Transverse colon (tissue), 4 donors: ENCODE results near the gene SH3TC2. TPM values are rescaled to one million over a fixed set of nuclear protein-coding genes. Genes with fewer than 3 reads are reported as not detected.

ENCODE experiments used
- DNase-seq: peaks from one replicate; pipeline ENCODE4 v3.0.0-alpha.2; 2019
- H3K27ac ChIP-seq, 4 donors: fragments of 200-600 bp; sonication (generic); 2 replicates each; pipeline ENCODE4 v1.5.1; 2016 to 2018; ENCODE audit warnings: inconsistent platforms in 4 of 4
- H3K27me3 ChIP-seq: fragments of 200-600 bp; sonication (generic); 2 replicates; pipeline ENCODE4 v1.5.1; 2017; ENCODE audit warnings: inconsistent platforms
- H3K36me3 ChIP-seq, 4 donors: fragments of 200-600 bp; sonication (generic); 2 replicates each; pipeline ENCODE4 v1.5.1; 2017 to 2019; ENCODE audit warnings: inconsistent platforms in 4 of 4
- H3K4me1 ChIP-seq, 4 donors: fragments of 200-600 bp; sonication (generic); 2 replicates each; pipeline ENCODE4 v1.5.1; 2017 to 2020; ENCODE audit warnings: inconsistent platforms in 4 of 4
- H3K4me3 ChIP-seq, 4 donors: fragments of 200-600 bp; sonication (generic); 1 replicate in 1 of 4; 2 replicates in 3 of 4; pipeline versions ENCODE4 v1.5.1 to v1.6.1; 2017 to 2019; ENCODE audit warnings: inconsistent platforms in 4 of 4
- H3K9me3 ChIP-seq, 2 donors: fragments of 200-600 bp; sonication (generic); 2 replicates each; pipeline ENCODE4 v1.5.1; 2017 to 2019; ENCODE audit warnings: inconsistent platforms in 2 of 2
- EP300 ChIP-seq: sonication (generic); formaldehyde crosslinking; IDR thresholded peaks from one replicate; pipeline ENCODE4 v1.6.1; 2017; ENCODE audit warnings: antibody characterized with exemption, low read depth
- POLR2A ChIP-seq: fragments of 450-650 bp; IDR thresholded peaks from one replicate; pipeline ENCODE4 v1.6.1; 2016; ENCODE audit warnings: antibody characterized with exemption, mild to moderate bottlenecking, moderate library complexity
- POLR2AphosphoS5 ChIP-seq, 3 donors: sonication (generic); formaldehyde crosslinking; IDR thresholded peaks; one replicate each; pipeline ENCODE4 v1.6.1; 2016; ENCODE audit warnings: antibody characterized with exemption in 3 of 3
- WGBS, 2 donors: methylation state at CpG; one replicate each; pipeline ENCODE4 v1.1.5; 2018; ENCODE audit warnings: low coverage in 1 of 2; 5-methylcytosine and 5-hydroxymethylcytosine counted together
- in situ Hi-C, 4 donors: fragments of 200-750 bp; cut with MboI; loops; one replicate each; pipeline versions ENCODE4 v1.15.0 to v1.15.1; 2017; ENCODE audit warnings: low sequenced_read_pairs in 3 of 4, low pct_ligation_motif_present in 1 of 4, low pct_unique_long_range_greater_than_20kb in 1 of 4
- intact Hi-C: fragments of 100-400 bp; cut with DNase I; formaldehyde crosslinking; loops from one replicate; pipeline ENCODE4 v1.15.1; 2023; ENCODE audit warnings: low total_unique reads
- total RNA-seq, 4 donors: library from RNA; depleted of rRNA; stranded (reverse); fragments of >200 nt; gene quantifications; one replicate each; pipeline ENCODE4 v1.1.0, GENCODE V29; 2016
- TF ChIP-seq, protein P1 (sequence below), 5 experiments: fragments of 200-600 bp in 3 of 5; fragments of 450-650 bp in 2 of 5; sonication (generic) in 3 of 5; IDR thresholded peaks; 1 replicate in 2 of 5; 2 replicates in 3 of 5; pipeline ENCODE4 v1.5.1; 2016 to 2017; ENCODE audit warnings: antibody characterized with exemption in 5 of 5, inconsistent platforms in 3 of 5, mild to moderate bottlenecking in 2 of 5, moderate library complexity in 1 of 5

Gene SH3TC2
- total RNA-seq, 4 donors from 2014 or later = 0.55 to 1.6 (median 1.5) TPM; not detected in 1

DNA sequence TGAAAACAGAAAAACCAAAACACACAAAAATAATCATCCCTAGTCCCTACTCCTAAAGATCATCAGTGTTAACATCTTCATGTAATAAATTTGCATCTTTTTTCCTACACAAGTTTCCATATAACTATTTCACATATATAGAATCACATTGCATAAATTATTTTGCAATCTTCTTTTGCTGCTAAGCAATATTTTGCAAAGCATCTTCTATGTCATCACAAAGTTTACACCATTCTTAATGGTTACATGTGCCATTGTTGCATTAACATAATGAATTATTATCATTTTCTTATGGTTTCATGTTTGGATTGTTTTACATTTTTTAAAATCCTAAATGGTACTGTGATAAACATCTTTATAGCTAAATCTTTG lies 17.8 kb downstream of the SH3TC2 start:
- no peak overlapping the region for H3K27ac ChIP-seq
- H3K4me1 ChIP-seq = no peaks in the 10 kb centered on the region
- no peaks in the 10 kb centered on the region for H3K9me3 ChIP-seq
- in situ Hi-C loops (loop anchor here in 3 of 4 donors (25.0 kb wide), 3 partner anchors 308 to 858 kb away; no protein-coding TSS in a partner anchor), intact Hi-C loops (no loop called here)
- H3K4me3 ChIP-seq = no peak overlapping the region
- TF ChIP-seq POLR2AphosphoS5 (IDR thresholded peaks at IDR 0.05) (no peak), EP300 (no peak), POLR2A (no peak)
- TF ChIP-seq, protein P1, sequence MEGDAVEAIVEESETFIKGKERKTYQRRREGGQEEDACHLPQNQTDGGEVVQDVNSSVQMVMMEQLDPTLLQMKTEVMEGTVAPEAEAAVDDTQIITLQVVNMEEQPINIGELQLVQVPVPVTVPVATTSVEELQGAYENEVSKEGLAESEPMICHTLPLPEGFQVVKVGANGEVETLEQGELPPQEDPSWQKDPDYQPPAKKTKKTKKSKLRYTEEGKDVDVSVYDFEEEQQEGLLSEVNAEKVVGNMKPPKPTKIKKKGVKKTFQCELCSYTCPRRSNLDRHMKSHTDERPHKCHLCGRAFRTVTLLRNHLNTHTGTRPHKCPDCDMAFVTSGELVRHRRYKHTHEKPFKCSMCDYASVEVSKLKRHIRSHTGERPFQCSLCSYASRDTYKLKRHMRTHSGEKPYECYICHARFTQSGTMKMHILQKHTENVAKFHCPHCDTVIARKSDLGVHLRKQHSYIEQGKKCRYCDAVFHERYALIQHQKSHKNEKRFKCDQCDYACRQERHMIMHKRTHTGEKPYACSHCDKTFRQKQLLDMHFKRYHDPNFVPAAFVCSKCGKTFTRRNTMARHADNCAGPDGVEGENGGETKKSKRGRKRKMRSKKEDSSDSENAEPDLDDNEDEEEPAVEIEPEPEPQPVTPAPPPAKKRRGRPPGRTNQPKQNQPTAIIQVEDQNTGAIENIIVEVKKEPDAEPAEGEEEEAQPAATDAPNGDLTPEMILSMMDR (IDR thresholded peaks at IDR 0.05) = no peak
- no peaks in the 10 kb centered on the region for H3K27me3 ChIP-seq
- H3K36me3 ChIP-seq = no peaks in the 10 kb centered on the region
- DNase-seq = no peak

DNA sequence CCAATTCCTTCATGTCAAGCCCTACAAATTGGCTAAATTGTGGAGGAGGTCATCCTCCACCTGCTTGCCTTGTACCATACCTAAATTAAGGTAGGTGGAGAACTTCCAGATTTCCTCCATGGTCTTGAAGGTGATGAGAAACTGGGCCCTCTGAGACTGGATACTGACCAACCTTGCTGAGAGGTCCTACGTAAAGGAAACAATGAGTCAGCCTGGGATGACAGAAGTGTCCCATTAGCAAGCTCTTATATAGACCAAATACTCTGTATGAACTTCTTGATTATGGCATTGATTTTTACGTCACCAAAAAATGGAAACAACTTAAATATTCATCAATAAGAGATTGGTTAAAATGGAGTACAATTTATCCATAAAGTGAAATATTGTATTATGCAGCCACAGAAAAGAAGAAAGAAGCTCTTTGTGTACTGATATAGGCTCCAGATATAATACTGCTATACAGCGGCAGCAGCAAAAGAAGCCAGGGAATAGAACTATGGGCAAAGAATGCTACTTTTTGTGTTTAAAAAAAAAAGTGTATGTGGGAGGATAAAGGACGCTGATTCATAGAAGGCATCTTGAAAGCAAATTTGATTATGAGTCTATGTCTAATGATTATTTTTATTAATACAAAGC lies 18.3 kb downstream of the SH3TC2 start:
- Histone ChIP-seq H3K9me3 (no peaks in the 10 kb centered on the region), H3K4me1 (no peaks in the 10 kb centered on the region), H3K36me3 (no peaks in the 10 kb centered on the region), H3K4me3 (no peak overlapping the region), H3K27me3 (no peaks in the 10 kb centered on the region), H3K27ac (no peak overlapping the region)
- TF ChIP-seq POLR2AphosphoS5 (IDR thresholded peaks at IDR 0.05) (no peak), POLR2A (no peak), EP300 (no peak)
- TF ChIP-seq, protein P1 (IDR thresholded peaks at IDR 0.05) = no peak
- no peak for DNase-seq
- in situ Hi-C loops = loop anchor here in 3 of 4 donors (25.0 kb wide), 3 partner anchors 307 to 857 kb away; no protein-coding TSS in a partner anchor
- 88 to 92% methylated on average over 4 of the region's 4 CpGs for WGBS, 2 donors
- intact Hi-C loops = no loop called here

DNA sequence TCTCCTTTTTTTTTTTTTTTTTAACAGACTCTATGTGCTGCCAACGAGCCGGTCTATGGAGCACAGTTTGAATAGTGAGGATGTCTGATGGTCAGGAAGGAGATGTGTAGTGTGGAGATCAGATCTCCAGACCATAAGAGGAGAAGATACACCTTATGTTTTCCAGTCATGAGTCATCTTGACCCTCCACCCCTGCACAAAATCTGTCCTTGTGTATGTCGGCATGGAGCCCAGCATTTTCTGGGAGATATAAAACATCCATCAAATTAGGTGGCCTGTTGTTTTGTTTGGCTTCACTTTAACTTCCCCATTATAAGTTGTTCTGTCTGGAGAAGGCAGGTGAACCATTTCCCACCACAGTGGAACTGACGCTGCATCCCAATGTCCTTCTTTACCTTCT lies 19.2 kb downstream of the SH3TC2 start:
- in situ Hi-C loops (loop anchor here in 3 of 4 donors (25.0 kb wide), 3 partner anchors 306 to 856 kb away; no protein-coding TSS in a partner anchor), intact Hi-C loops (no loop called here)
- 75 to 78% methylated on average over 3 to 4 of the region's 4 CpGs for WGBS, 2 donors
- DNase-seq = no peak
- Histone ChIP-seq H3K36me3 (no peaks in the 10 kb centered on the region), H3K27me3 (no peaks in the 10 kb centered on the region), H3K27ac (no peak overlapping the region), H3K9me3 (no peaks in the 10 kb centered on the region), H3K4me3 (no peak overlapping the region), H3K4me1 (no peaks in the 10 kb centered on the region)
- TF ChIP-seq, protein P1 (IDR thresholded peaks at IDR 0.05) = no peak
- no peak for TF ChIP-seq EP300
- no peak for TF ChIP-seq POLR2A
- TF ChIP-seq POLR2AphosphoS5 (IDR thresholded peaks at IDR 0.05) = no peak

DNA sequence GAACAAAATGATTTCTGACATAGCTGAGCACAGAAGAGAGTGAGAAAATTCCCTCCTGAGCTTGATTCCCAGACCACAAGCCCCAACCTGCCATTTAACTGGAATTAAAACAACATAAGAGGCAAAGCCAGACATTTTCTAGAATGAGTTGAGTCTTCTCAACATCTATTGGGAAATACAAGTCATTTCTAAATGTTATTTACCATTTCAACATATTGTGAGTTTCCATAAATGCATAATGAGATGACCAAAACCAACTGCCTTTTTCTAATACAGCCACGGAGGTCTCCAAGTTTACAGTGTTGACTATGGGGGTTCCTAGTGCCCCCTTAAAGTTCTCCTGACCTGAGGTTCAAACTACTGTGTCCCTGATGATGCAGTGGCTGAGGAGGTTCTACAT lies 20.0 kb downstream of the SH3TC2 start:
- Histone ChIP-seq H3K36me3 (no peaks in the 10 kb centered on the region), H3K4me1 (no peaks in the 10 kb centered on the region), H3K9me3 (no peaks in the 10 kb centered on the region), H3K27ac (no peak overlapping the region), H3K27me3 (no peaks in the 10 kb centered on the region), H3K4me3 (no peak overlapping the region)
- DNase-seq = no peak
- WGBS, 2 donors = 76 to 100% methylated on average over 1 of the region's 1 CpG
- no peak for TF ChIP-seq EP300
- TF ChIP-seq, protein P1 (IDR thresholded peaks at IDR 0.05) = no peak
- TF ChIP-seq POLR2AphosphoS5 (IDR thresholded peaks at IDR 0.05) = no peak
- TF ChIP-seq POLR2A = no peak
- in situ Hi-C loops = loop anchor here in 3 of 4 donors (25.0 kb wide), 3 partner anchors 306 to 856 kb away; no protein-coding TSS in a partner anchor
- intact Hi-C loops = no loop called here
